HG02870 (cell line): ENCODE data around the gene AJAP1.

ENCODE experiments used
- ATAC-seq: cut with Tn5 transposase; IDR thresholded peaks from one replicate; pipeline ENCODE4 v1.9.1; 2021; ENCODE audit warnings: mild to moderate bottlenecking, moderate library complexity; ENCODE audit not compliant: unreplicated experiment

Gene AJAP1

GRCh38 chr1:4768553-4768952 lies 114.1 kb downstream of the AJAP1 start:
- no peak for ATAC-seq

- ATAC-seq, result no peak
Observed at GRCh38 chr1:4769516-4770280, 115.3 kb downstream of the AJAP1 start.

GRCh38 chr1:4770713-4771112 lies 116.3 kb downstream of the AJAP1 start:
- no peak for ATAC-seq

- no peak for ATAC-seq
Observed at GRCh38 chr1:4771267-4771666, 116.9 kb downstream of the AJAP1 start.

- no peak for ATAC-seq
Observed at GRCh38 chr1:4771721-4772120, 117.3 kb downstream of the AJAP1 start.

- no peak for ATAC-seq
Observed at GRCh38 chr1:4772294-4773010, 118.0 kb downstream of the AJAP1 start.

GRCh38 chr1:4773226-4773625 lies 118.8 kb downstream of the AJAP1 start:
- ATAC-seq, result no peak

GRCh38 chr1:4775506-4775905 lies 121.1 kb downstream of the AJAP1 start:
- no peak for ATAC-seq

GRCh38 chr1:4778056-4778455 lies 123.6 kb downstream of the AJAP1 start:
- ATAC-seq, result no peak

- ATAC-seq, result no peak
Observed at GRCh38 chr1:4781646-4782045, 127.2 kb downstream of the AJAP1 start.

- no peak for ATAC-seq
Observed at GRCh38 chr1:4784761-4785160, 130.4 kb downstream of the AJAP1 start.

- ATAC-seq, result no peak
Observed at GRCh38 chr1:4786055-4786454, 131.6 kb downstream of the AJAP1 start.

GRCh38 chr1:4787551-4787950 lies 133.1 kb downstream of the AJAP1 start:
- ATAC-seq, result no peak

GRCh38 chr1:4792565-4792964 lies 138.2 kb downstream of the AJAP1 start:
- ATAC-seq, result no peak

GRCh38 chr1:4794020-4794780 lies 139.8 kb downstream of the AJAP1 start:
- ATAC-seq, result no peak

- peak; percentile 73 for ATAC-seq
Observed at GRCh38 chr1:4796161-4797015, 142.0 kb downstream of the AJAP1 start.

GRCh38 chr1:4797016-4797410 lies 142.6 kb downstream of the AJAP1 start:
- no peak for ATAC-seq

GRCh38 chr1:4797429-4797828 lies 143.0 kb downstream of the AJAP1 start:
- ATAC-seq, result no peak

- no peak for ATAC-seq
Observed at GRCh38 chr1:4801192-4801924, 146.9 kb downstream of the AJAP1 start.

- ATAC-seq, result no peak
Observed at GRCh38 chr1:4802024-4802423, 147.6 kb downstream of the AJAP1 start.
